Subcutaneous adipose tissue (tissue), 4 donors: ENCODE data around the gene IL21R. TPM values are rescaled to one million over a fixed set of nuclear protein-coding genes. Genes with fewer than 3 reads are reported as not detected.

Experiments
- CTCF ChIP-seq: fragments of 450-650 bp; IDR thresholded peaks from one replicate; pipeline ENCODE4 v1.5.1; 2016; ENCODE audit warnings: low read depth, mild to moderate bottlenecking, control low read depth, antibody characterized with exemption, moderate library complexity
- total RNA-seq, 4 donors: library from RNA; depleted of rRNA; stranded (reverse); fragments of >200 nt; gene quantifications; one replicate each; pipeline ENCODE4 v1.1.0, GENCODE V29; 2016

Gene IL21R
- total RNA-seq, 4 donors from 2014 or later, result 0.51 TPM; not detected in 3

- TF ChIP-seq CTCF, result no peak
These were observed 29.0 kb downstream of the IL21R start for GRCh38 chr16:27430923-27431484.

DNA sequence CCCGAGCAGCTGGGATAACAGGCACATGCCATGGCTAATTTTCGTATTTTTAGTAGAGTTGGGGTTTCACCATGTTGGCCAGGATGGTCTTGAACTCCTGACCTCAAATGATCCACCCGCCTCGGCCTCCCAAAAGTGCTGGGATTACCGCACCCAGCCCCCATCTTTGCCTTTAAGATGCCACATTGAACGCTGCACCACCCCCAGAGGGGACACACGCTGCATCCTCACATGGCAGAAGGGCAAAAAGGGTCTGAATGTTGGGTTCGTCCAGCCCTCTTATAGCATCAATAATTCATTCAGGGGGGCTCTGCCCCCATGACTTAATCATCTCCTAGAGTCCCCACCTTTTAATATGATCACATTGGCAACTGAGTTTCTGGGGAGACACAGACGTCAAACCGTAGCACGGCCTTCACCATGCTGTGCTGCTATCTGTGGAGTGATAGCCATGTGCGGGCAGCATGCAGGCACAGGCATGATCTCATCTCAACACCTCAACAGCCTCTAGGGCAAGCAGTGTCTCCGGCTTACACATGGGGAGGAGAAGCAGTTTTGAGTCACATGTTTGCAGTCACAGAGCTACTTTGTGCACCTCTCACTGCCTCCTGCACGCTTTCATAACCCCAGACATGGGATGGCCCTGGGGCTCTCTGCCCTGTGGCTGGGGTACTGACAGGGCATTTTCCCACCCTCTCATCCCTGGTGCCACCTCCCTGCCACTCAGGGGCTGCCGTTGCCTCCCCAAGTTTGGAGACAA lies 30.0 kb downstream of the IL21R start:
- TF ChIP-seq CTCF, result no peak

GRCh38 chr16:27432558-27432957 lies 30.6 kb downstream of the IL21R start:
- TF ChIP-seq CTCF, result no peak

DNA sequence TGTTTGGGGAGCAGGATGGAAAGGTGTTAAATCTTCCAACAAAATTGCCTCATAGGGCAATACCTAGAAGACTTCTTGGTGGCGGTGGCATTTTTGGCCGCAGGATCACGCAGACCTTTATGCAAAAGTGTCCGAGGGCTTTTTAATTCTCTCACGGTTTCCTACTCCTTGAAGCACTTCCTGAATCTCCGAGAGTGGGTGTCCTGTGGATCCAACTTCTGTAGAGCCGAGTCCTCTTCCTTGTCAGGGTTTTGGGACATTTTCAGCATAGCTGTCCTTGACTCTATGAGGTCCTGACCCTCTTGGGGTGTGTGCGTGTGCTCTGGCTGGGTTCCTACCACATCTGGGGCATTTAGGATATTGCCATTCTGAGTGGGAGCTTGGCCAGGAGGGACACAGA lies 31.7 kb downstream of the IL21R start:
- TF ChIP-seq CTCF, result no peak

DNA sequence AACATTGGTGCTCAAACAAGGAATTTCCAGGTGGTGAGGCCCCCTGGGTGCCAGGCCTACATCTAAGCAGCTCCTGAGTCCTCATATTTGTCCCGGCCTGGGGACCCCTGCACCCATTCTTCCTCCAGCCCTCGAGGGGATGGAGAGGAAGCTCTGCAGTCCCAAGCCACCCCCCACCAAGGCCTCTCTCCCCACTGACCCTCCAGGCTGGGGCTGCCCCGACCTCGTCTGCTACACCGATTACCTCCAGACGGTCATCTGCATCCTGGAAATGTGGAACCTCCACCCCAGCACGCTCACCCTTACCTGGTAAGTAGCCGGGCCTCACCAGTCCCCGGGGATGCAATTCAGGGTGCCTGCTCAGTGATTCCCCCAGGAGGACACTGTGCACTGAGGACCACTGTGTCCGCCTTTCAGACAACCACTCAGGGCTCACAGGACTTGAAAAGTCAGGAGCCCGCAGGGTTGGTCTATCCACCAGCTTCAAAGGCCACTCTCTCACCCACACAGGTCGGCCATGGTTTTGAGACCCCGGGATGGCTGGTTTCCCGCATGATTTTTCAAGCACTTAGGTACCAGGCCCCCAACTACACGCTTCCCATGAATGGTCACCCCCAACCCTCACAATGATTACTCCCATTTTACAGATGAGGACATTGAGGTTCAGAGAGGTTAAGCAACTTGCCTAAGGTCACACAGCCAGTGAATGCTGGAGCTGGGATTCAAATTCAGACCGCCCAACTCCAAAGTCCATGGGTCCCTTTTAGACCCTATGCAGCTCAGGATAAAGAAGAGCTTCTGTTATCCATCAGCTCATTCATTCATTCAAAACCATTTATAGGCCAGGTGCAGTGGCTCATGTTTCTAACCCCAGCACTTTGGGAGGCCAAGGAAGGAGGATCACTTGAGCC lies 32.4 kb downstream of the IL21R start:
- no peak for TF ChIP-seq CTCF

DNA sequence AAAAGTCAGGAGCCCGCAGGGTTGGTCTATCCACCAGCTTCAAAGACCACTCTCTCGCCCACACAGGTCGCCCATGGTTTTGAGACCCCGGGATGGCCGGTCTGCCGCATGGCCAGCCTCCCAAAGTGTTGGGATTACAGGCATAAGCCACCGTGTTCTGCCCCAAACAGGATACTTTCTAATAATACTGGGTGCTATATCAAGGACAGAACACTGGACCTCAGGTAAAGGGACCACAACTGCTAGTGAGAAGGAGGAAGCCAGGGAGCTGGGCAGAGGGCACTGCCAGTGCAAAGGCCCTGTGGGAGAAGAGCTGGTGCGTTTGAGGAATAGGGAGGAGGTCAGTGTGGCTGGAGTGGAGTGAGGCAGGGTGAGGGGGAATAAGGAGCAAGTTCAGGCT lies 34.1 kb downstream of the IL21R start:
- no peak for TF ChIP-seq CTCF

GRCh38 chr16:27436921-27437650 lies 35.1 kb downstream of the IL21R start:
- no peak for TF ChIP-seq CTCF
